ENCODE data around the gene ERBB4. TPM values are rescaled to one million over a fixed set of nuclear protein-coding genes. Genes with fewer than 3 reads are reported as not detected.

The ERBB4 gene
- total and polyA plus RNA-seq, 2 of the 8 experiments (the other 6 are each of a cell fraction or from before 2014, with no cell fraction given), result 0.34 to 1.3 TPM

DNA sequence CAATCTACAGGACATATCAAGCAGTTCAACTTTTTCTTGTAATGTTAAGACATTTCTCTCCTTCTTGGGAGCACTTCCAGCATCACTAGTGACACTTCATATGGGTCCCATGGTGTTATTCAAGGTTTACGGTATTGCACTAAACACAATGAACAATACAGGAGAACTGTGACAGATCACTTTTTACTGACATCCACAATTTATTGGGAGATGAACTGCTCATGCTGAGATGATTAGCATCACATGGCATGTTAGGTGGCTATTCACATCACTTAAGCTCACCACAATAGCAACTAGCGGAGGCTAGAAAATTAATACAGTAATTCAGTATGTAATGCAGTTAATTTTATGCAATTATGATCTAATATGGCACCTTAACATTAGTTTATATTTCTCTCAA is 264.4 kb downstream of the ERBB4 start:
- Histone ChIP-seq H3K4ac (replicated peaks; ENCODE audit: insufficient read length, low read depth, low read length) (no peak overlapping the region), H4K5ac (ENCODE audit: insufficient read length, low read depth, low read length) (no peak overlapping the region)

More for the DNA sequence above, 264.4 kb downstream of the ERBB4 start:
- Histone ChIP-seq H2BK120ac (replicated peaks; ENCODE audit: low read depth, low read length) (no peak overlapping the region), H3K9me3 (ENCODE audit: insufficient read depth in 2 of 2, low read depth in 1 of 2, low read length in 1 of 2) (no peaks in the 10 kb centered on the region), H2AFZ (ENCODE audit: low read length) (no peak overlapping the region), H3K14ac (ENCODE audit: insufficient read length) (no peak overlapping the region), H2BK12ac (ENCODE audit: low read depth, low read length) (no peak overlapping the region), H3K79me2 (ENCODE audit: control insufficient read depth in 1 of 2, insufficient read depth in 2 of 2, low read length in 2 of 2) (no peaks in the 10 kb centered on the region), H3K9ac (replicated peaks in 1 of 4; ENCODE audit: extremely low read depth in 1 of 4, low read depth in 3 of 4, low read length in 3 of 4) (no peak overlapping the region), H3K18ac (ENCODE audit: extremely low read depth, low read length) (no peak overlapping the region), H3K23me2 (ENCODE audit: low read depth, low read length) (no peaks in the 10 kb centered on the region), H4K8ac (ENCODE audit: extremely low read depth, insufficient read depth, low read length) (no peak overlapping the region), H3K79me1 (ENCODE audit: low read depth, low read length) (no peaks in the 10 kb centered on the region), H3K27ac (ENCODE audit: low read depth, low read length) (no peak overlapping the region), H2AK5ac (ENCODE audit: low read depth, low read length) (no peak overlapping the region), H3K4me3 (ENCODE audit: extremely low read depth in 1 of 4, insufficient read depth in 2 of 4, low read depth in 3 of 4, low read length in 4 of 4) (no peak overlapping the region), H3K56ac (replicated peaks; ENCODE audit: insufficient read length, low read depth, low read length) (no peak overlapping the region), H3K27me3 (replicated peaks in 1 of 4; ENCODE audit: control insufficient read depth in 3 of 4, extremely low read depth in 1 of 4, insufficient read depth in 3 of 4, low read length in 3 of 4) (no peaks in the 10 kb centered on the region), H3K36me3 (ENCODE audit: control insufficient read depth in 2 of 4, insufficient read depth in 4 of 4, low read length in 3 of 4) (no peaks in the 10 kb centered on the region), H3K4me2 (ENCODE audit: insufficient read depth in 1 of 2, low read depth in 2 of 2, low read length in 2 of 2) (no peak overlapping the region), H2BK15ac (ENCODE audit: low read length) (no peak overlapping the region), H2BK20ac (ENCODE audit: low read length) (no peak overlapping the region), H4K91ac (replicated peaks; ENCODE audit: insufficient read length, low read length) (no peak overlapping the region), H3K4me1 (replicated peaks in 1 of 4; ENCODE audit: control insufficient read depth in 3 of 4, insufficient read depth in 4 of 4, low read length in 3 of 4) (no peaks in the 10 kb centered on the region), H2BK5ac (ENCODE audit: low read depth, low read length) (no peak overlapping the region), H3K23ac (ENCODE audit: insufficient read length) (no peak overlapping the region), H4K20me1 (replicated peaks in 1 of 2; ENCODE audit: control insufficient read depth in 1 of 2, insufficient read depth in 2 of 2, low read length in 2 of 2) (no peaks in the 10 kb centered on the region)
- ChIA-PET POLR2A (ENCODE audit: partially characterized antibody) (no interaction called here), CTCF (ENCODE audit: partially characterized antibody) (no interaction called here)
- TF ChIP-seq EP300 (IDR thresholded peaks at IDR 0.05; ENCODE audit: borderline replicate concordance in 1 of 2, low read depth in 2 of 2, low read length in 2 of 2), result no peak
- 95% methylated on average over 2 of the region's 2 CpGs; no CpG with 5 or more reads in 1 of the 2 experiments for WGBS, 2 experiments (ENCODE audit: extremely low coverage in 1 of 2, insufficient coverage in 1 of 2, insufficient read length in 1 of 2, insufficient replicate concordance in 2 of 2, low coverage in 1 of 2, low lambda C conversion rate in 2 of 2, missing lambda C conversion rate in 1 of 2)
- FAIRE-seq (no peak), DNase-seq (ENCODE audit: low read depth in 1 of 2, low spot score in 2 of 2) (no peak)
